HCT116 (cell line): ENCODE data around the gene ILF2. TPM values are rescaled to one million over a fixed set of nuclear protein-coding genes. Genes with fewer than 3 reads are reported as not detected.

Source experiments
- ATAC-seq: fragments of 200-7000 bp; cut with Tn5 transposase; 2 replicates; pipeline ENCODE4 v1.9.1; 2020; ENCODE audit warnings: mild to moderate bottlenecking, moderate library complexity
- BruUV-seq: library from RNA; stranded (reverse); fragments of 400-500 nt; replicated peaks from 2 replicates; lab custom pipeline; 2021; lab: Mats Ljungman, UMichigan
- CTCF ChIA-PET: fragments of 300-600 bp; sonication (Branson Sonifier 250); formaldehyde crosslinking; loops from one replicate; lab custom pipeline; 2021; ENCODE audit warnings: antibody characterized with exemption; lab: Charles Lee
- POLR2A ChIA-PET: fragments of 300-600, 350-600 bp; sonication (Branson Sonifier 250); formaldehyde crosslinking; loops from one replicate; lab custom pipeline; 2021; ENCODE audit warnings: antibody characterized with exemption; lab: Charles Lee
- RAD21 ChIA-PET, 2 experiments: fragments of 300-600 bp; sonication (Branson Sonifier 250); formaldehyde crosslinking; loops; one replicate each; lab custom pipeline; 2023; ENCODE audit warnings: low total read pairs in 2 of 2; ENCODE audit not compliant: uncharacterized antibody in 2 of 2, unreplicated experiment in 2 of 2, low non-redundant PET in 1 of 2; lab: Charles Lee
- DNase-seq: peaks from one replicate; pipeline ENCODE4 v3.0.0-alpha.2; 2010; ENCODE audit warnings: low read depth, low spot score
- H2AFZ ChIP-seq: fragments of 200-600 bp; shearing (Covaris generic), sonication (generic); 2 replicates; pipeline ENCODE4 v1.6.1; 2017; ENCODE audit warnings: low read depth, mixed run types, mixed read lengths, antibody characterized with exemption, low read length; ENCODE audit not compliant: poor library complexity, severe bottlenecking
- H3K27ac ChIP-seq: 2 replicates; pipeline ENCODE4 v1.5.1; 2012; ENCODE audit warnings: low read depth, low read length
- H3K27me3 ChIP-seq: fragments of 200-600 bp; sonication (generic); 2 replicates; pipeline ENCODE4 v1.6.1; 2016; ENCODE audit warnings: mixed run types, low read length, mixed read lengths; ENCODE audit not compliant: insufficient read depth
- H3K36me3 ChIP-seq, 2 experiments: fragments of 200-500 bp in 1 of 2; fragments of 200-600 bp in 1 of 2; sonication (Bioruptor generic) in 1 of 2; sonication (generic) in 1 of 2; 2 replicates each; pipeline versions ENCODE4 v1.5.1 to v1.6.1; 2014 to 2016; ENCODE audit warnings: low read length in 2 of 2, inconsistent platforms in 1 of 2, mixed read lengths in 1 of 2, mixed run types in 1 of 2; ENCODE audit not compliant: insufficient read depth in 2 of 2, control insufficient read depth in 1 of 2
- H3K4me1 ChIP-seq, 2 experiments: fragments of 200-600 bp in 1 of 2; sonication (generic) in 1 of 2; 2 replicates each; pipeline versions ENCODE4 v1.5.1 to v1.6.1; 2012 to 2017; ENCODE audit warnings: low read length in 2 of 2, inconsistent platforms in 1 of 2, mild to moderate bottlenecking in 1 of 2, mixed read lengths in 1 of 2, mixed run types in 1 of 2, moderate library complexity in 1 of 2; ENCODE audit not compliant: insufficient read depth in 2 of 2, control insufficient read depth in 1 of 2
- H3K4me2 ChIP-seq: fragments of 200-600 bp; sonication (generic); 2 replicates; pipeline ENCODE4 v1.6.1; 2017; ENCODE audit warnings: mixed run types, low read length, mixed read lengths
- H3K4me3 ChIP-seq, 2 experiments: fragments of 200-600 bp in 1 of 2; sonication (generic) in 1 of 2; replicated peaks in 1 of 2; 2 replicates each; pipeline ENCODE4 v1.5.1; 2011 to 2016; ENCODE audit warnings: low read length in 2 of 2, control low read depth in 1 of 2, low read depth in 1 of 2, mild to moderate bottlenecking in 1 of 2, mixed read lengths in 1 of 2, mixed run types in 1 of 2
- H3K79me2 ChIP-seq: fragments of 200-600 bp; sonication (generic); 2 replicates; pipeline ENCODE4 v1.6.1; 2017; ENCODE audit warnings: mild to moderate bottlenecking, mixed run types, low read length, moderate library complexity, mixed read lengths; ENCODE audit not compliant: insufficient read depth
- H3K9ac ChIP-seq: fragments of 200-600 bp; sonication (generic); 2 replicates; pipeline ENCODE4 v1.6.1; 2016; ENCODE audit warnings: low read length, mixed read lengths
- H3K9me2 ChIP-seq: fragments of 200-600 bp; sonication (generic), shearing (Covaris generic); 2 replicates; pipeline ENCODE4 v1.6.1; 2017; ENCODE audit warnings: mixed run types, mild to moderate bottlenecking, moderate library complexity; ENCODE audit not compliant: insufficient read depth
- H3K9me3 ChIP-seq, 2 experiments: fragments of 200-500 bp in 1 of 2; fragments of 200-600 bp in 1 of 2; sonication (Bioruptor generic) in 1 of 2; sonication (generic) in 1 of 2; 2 replicates each; pipeline ENCODE4 v1.6.1; 2014 to 2017; ENCODE audit warnings: low read length in 2 of 2, mixed read lengths in 2 of 2, inconsistent platforms in 1 of 2, low read depth in 1 of 2, mild to moderate bottlenecking in 1 of 2, mixed run types in 1 of 2, moderate library complexity in 1 of 2; ENCODE audit not compliant: control insufficient read depth in 1 of 2, insufficient read depth in 1 of 2
- H4K20me1 ChIP-seq: fragments of 200-600 bp; sonication (generic), shearing (Covaris generic); 2 replicates; pipeline ENCODE4 v1.6.1; 2017; ENCODE audit warnings: mixed run types, mild to moderate bottlenecking, moderate library complexity; ENCODE audit not compliant: insufficient read depth
- EGR1 ChIP-seq: IDR thresholded peaks from 2 replicates; pipeline ENCODE4 v1.6.1; 2012; ENCODE audit warnings: low read depth
- ELF1 ChIP-seq: IDR thresholded peaks from 2 replicates; pipeline ENCODE4 v1.6.1; 2012; ENCODE audit warnings: low read depth, borderline replicate concordance
- EZH2phosphoT487 ChIP-seq: fragments of 200-600 bp; IDR thresholded peaks from 2 replicates; pipeline ENCODE4 v1.6.1; 2018; ENCODE audit warnings: antibody characterized with exemption, borderline replicate concordance
- FOSL1 ChIP-seq: IDR thresholded peaks from 2 replicates; pipeline ENCODE4 v1.6.1; 2012; ENCODE audit warnings: low read depth
- JUND ChIP-seq: IDR thresholded peaks from 2 replicates; pipeline ENCODE4 v1.6.1; 2012
- RAD21 ChIP-seq: IDR thresholded peaks from 2 replicates; pipeline ENCODE4 v1.6.1; 2012; ENCODE audit warnings: low read depth, mild to moderate bottlenecking
- SIN3A ChIP-seq: IDR thresholded peaks from 2 replicates; pipeline ENCODE4 v1.6.1; 2012; ENCODE audit warnings: low read depth
- SP1 ChIP-seq: IDR thresholded peaks from 2 replicates; pipeline ENCODE4 v1.6.1; 2012; ENCODE audit warnings: low read depth
- ZNF274 ChIP-seq: fragments of 200-500 bp; sonication (Bioruptor generic); IDR thresholded peaks from 2 replicates; pipeline ENCODE4 v1.6.1; 2014; ENCODE audit warnings: mild to moderate bottlenecking, low read depth, low read length, inconsistent platforms
- intact Hi-C: fragments of 100-400 bp; cut with micrococcal nuclease; formaldehyde crosslinking; loops from 2 replicates; pipeline ENCODE4 v1.10.0; 2022
- total RNA-seq: library from RNA; stranded (reverse); gene quantifications from one replicate; pipeline ENCODE4 v1.2.1, GENCODE V29; 2021; ENCODE audit not compliant: unreplicated experiment
- TF ChIP-seq, protein P1 (sequence below): IDR thresholded peaks from 2 replicates; pipeline ENCODE4 v1.6.1; 2012
- TF ChIP-seq, protein P2 (sequence below), 3 experiments: fragments of 200-600 bp in 1 of 3; sonication (generic) in 1 of 3; IDR thresholded peaks in 2 of 3; conservative IDR thresholded peaks in 1 of 3; 2 replicates each; pipeline ENCODE4 v1.5.1; 2012 to 2017; ENCODE audit warnings: low read depth in 2 of 3, low read length in 2 of 3, antibody characterized with exemption in 1 of 3, borderline replicate concordance in 1 of 3, control low read depth in 1 of 3, mild to moderate bottlenecking in 1 of 3, mixed read lengths in 1 of 3, mixed run types in 1 of 3, moderate library complexity in 1 of 3; ENCODE audit not compliant: insufficient read depth in 1 of 3
- TF ChIP-seq, protein P3 (sequence below): IDR thresholded peaks from 2 replicates; pipeline ENCODE4 v1.6.1; 2012
- TF ChIP-seq, protein P4 (sequence below): IDR thresholded peaks from 2 replicates; pipeline ENCODE4 v1.6.1; 2012; ENCODE audit warnings: low read depth
- TF ChIP-seq, protein P5 (sequence below): IDR thresholded peaks from 2 replicates; pipeline ENCODE4 v1.6.1; 2011; ENCODE audit warnings: mild to moderate bottlenecking, low read length, moderate library complexity; ENCODE audit not compliant: insufficient replicate concordance; ENCODE audit errors: extremely low read depth

Gene ILF2
- total RNA-seq, 1 experiment from 2014 or later: 335 TPM

DNA sequence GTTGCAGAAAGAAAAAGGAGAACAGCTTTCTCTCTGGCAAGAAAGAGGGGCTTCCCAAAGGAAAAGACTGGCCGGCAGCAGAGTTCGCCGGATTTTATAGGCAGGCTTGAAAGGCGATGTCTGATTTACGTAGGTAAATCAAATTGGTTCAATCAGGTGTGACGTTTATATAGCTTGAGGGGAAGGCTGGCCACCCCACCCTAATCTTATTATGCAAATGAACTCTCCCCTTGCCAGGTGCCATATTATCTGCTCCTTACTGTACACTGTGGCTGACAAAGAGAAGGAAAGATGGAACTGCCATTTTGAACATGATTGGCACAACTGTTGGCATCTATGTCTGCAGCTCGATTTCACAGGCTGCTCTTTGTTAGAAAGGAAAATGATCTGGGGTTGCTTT lies 40.2 kb upstream of the ILF2 start:
- ATAC-seq: no peak
- H3K79me2 ChIP-seq: no peaks in the 10 kb centered on the region
- H3K4me1 ChIP-seq: peaks cover 18 to 20% of the 10 kb centered on the region in 2 experiments
- no TSS peak for BruUV-seq
- RAD21 ChIA-PET: no interaction called here
- H3K9me2 ChIP-seq: no peaks in the 10 kb centered on the region
- TF ChIP-seq, protein P1, sequence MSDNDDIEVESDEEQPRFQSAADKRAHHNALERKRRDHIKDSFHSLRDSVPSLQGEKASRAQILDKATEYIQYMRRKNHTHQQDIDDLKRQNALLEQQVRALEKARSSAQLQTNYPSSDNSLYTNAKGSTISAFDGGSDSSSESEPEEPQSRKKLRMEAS: no peak
- TF ChIP-seq ELF1: no peak
- TF ChIP-seq EGR1: no peak
- no peak for TF ChIP-seq JUND
- TF ChIP-seq, protein P2, sequence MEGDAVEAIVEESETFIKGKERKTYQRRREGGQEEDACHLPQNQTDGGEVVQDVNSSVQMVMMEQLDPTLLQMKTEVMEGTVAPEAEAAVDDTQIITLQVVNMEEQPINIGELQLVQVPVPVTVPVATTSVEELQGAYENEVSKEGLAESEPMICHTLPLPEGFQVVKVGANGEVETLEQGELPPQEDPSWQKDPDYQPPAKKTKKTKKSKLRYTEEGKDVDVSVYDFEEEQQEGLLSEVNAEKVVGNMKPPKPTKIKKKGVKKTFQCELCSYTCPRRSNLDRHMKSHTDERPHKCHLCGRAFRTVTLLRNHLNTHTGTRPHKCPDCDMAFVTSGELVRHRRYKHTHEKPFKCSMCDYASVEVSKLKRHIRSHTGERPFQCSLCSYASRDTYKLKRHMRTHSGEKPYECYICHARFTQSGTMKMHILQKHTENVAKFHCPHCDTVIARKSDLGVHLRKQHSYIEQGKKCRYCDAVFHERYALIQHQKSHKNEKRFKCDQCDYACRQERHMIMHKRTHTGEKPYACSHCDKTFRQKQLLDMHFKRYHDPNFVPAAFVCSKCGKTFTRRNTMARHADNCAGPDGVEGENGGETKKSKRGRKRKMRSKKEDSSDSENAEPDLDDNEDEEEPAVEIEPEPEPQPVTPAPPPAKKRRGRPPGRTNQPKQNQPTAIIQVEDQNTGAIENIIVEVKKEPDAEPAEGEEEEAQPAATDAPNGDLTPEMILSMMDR (IDR thresholded peaks at IDR 0.05 in 2 of 3, conservative IDR thresholded peaks at IDR 0.05 in 1 of 3; ENCODE audit: borderline replicate concordance in 1 of 3, insufficient read depth in 1 of 3, low read depth in 2 of 3, low read length in 2 of 3): no peak
- TF ChIP-seq, protein P3, sequence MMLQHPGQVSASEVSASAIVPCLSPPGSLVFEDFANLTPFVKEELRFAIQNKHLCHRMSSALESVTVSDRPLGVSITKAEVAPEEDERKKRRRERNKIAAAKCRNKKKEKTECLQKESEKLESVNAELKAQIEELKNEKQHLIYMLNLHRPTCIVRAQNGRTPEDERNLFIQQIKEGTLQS: no peak
- TF ChIP-seq, protein P4, sequence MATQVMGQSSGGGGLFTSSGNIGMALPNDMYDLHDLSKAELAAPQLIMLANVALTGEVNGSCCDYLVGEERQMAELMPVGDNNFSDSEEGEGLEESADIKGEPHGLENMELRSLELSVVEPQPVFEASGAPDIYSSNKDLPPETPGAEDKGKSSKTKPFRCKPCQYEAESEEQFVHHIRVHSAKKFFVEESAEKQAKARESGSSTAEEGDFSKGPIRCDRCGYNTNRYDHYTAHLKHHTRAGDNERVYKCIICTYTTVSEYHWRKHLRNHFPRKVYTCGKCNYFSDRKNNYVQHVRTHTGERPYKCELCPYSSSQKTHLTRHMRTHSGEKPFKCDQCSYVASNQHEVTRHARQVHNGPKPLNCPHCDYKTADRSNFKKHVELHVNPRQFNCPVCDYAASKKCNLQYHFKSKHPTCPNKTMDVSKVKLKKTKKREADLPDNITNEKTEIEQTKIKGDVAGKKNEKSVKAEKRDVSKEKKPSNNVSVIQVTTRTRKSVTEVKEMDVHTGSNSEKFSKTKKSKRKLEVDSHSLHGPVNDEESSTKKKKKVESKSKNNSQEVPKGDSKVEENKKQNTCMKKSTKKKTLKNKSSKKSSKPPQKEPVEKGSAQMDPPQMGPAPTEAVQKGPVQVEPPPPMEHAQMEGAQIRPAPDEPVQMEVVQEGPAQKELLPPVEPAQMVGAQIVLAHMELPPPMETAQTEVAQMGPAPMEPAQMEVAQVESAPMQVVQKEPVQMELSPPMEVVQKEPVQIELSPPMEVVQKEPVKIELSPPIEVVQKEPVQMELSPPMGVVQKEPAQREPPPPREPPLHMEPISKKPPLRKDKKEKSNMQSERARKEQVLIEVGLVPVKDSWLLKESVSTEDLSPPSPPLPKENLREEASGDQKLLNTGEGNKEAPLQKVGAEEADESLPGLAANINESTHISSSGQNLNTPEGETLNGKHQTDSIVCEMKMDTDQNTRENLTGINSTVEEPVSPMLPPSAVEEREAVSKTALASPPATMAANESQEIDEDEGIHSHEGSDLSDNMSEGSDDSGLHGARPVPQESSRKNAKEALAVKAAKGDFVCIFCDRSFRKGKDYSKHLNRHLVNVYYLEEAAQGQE: no peak
- TF ChIP-seq ZNF274: no peak
- TF ChIP-seq FOSL1: no peak
- TF ChIP-seq EZH2phosphoT487: no peak
- no peak for TF ChIP-seq RAD21
- no peak for TF ChIP-seq SP1
- TF ChIP-seq, protein P5, sequence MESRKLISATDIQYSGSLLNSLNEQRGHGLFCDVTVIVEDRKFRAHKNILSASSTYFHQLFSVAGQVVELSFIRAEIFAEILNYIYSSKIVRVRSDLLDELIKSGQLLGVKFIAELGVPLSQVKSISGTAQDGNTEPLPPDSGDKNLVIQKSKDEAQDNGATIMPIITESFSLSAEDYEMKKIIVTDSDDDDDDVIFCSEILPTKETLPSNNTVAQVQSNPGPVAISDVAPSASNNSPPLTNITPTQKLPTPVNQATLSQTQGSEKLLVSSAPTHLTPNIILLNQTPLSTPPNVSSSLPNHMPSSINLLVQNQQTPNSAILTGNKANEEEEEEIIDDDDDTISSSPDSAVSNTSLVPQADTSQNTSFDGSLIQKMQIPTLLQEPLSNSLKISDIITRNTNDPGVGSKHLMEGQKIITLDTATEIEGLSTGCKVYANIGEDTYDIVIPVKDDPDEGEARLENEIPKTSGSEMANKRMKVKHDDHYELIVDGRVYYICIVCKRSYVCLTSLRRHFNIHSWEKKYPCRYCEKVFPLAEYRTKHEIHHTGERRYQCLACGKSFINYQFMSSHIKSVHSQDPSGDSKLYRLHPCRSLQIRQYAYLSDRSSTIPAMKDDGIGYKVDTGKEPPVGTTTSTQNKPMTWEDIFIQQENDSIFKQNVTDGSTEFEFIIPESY: no peak
- TF ChIP-seq SIN3A: no peak
- TF ChIP-seq, all 23 proteins: peak for 0
- no peaks in the 10 kb centered on the region for H3K27me3 ChIP-seq
- no peak overlapping the region for H3K4me3 ChIP-seq
- H4K20me1 ChIP-seq: no peaks in the 10 kb centered on the region
- H3K27ac ChIP-seq: no peak overlapping the region
- H3K9me3 ChIP-seq: no peaks in the 10 kb centered on the region
- no peak for DNase-seq
- no peak overlapping the region for H3K9ac ChIP-seq
- H3K4me2 ChIP-seq: no peak overlapping the region
- no peaks in the 10 kb centered on the region for H3K36me3 ChIP-seq
- ChIA-PET CTCF (no interaction called here), POLR2A (no interaction called here)
- intact Hi-C loops: no loop called here
- H2AFZ ChIP-seq: no peak overlapping the region
